ENCODE measurements around the gene CCDC167.

CCDC167 gene

DNA sequence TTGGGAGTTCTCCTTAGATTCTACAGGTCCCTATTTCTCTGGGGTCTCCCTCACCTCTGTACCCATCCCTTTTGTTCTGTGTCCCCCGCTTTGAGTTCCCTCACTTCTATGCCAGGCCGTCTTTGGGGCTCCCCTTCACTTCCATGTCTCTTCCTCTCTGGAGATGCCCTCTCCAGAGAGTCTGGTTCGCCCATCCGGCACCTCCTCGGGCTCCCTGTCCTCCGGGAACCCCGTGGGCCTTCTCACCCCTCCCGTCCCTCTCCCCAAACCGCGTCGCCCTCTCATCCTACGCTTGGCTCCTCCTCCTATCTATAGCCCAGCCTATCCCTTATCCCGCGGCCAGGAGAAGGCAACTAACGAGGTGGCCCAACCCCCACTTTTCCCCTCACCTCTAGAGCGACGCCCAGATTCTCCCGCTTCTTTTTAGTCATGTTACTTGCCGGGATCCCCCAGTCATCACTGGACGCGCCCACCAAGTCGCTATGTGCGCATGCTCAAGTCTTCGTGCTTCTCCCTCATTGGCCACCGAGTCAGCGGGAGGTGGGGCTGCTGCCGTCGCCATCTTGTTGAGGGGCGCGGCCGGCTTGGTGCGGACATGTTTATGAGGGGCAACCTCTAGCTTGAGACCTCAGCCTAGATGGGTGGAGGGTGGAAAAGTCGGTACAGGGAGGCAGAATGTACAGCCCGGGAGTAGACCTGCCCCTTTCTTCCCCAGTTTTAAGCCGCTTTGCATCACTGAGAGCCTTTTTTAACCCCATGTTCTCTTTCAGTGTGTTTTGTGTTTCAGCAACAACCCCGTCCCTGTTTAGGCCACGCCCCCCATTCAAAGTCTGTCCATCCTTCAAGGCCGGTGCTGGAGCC, at the start of gene CCDC167:
TSS of gene CCDC167 (minus strand) at position 461 of the 861 bp plus-strand sequence. CDS start at position 431, 30 bp downstream.
- peak; percentile 70 for ATAC-seq (ENCODE audit: low read depth)
- Mint-ChIP-seq H3K27me3 (no peaks in the 10 kb centered on the region), H3K36me3 (peaks cover 2% of the 10 kb centered on the region), H3K27ac (peak within 1 kb of the TSS; percentile 99), H3K4me1 (peaks cover 50% of the 10 kb centered on the region), H3K9me3 (no peaks in the 10 kb centered on the region), H3K4me3 (peak within 1 kb of the TSS; percentile 93)
- DNase-seq (ENCODE audit: low spot score in 2 of 2), result peak; percentile 86 to 94

DNA sequence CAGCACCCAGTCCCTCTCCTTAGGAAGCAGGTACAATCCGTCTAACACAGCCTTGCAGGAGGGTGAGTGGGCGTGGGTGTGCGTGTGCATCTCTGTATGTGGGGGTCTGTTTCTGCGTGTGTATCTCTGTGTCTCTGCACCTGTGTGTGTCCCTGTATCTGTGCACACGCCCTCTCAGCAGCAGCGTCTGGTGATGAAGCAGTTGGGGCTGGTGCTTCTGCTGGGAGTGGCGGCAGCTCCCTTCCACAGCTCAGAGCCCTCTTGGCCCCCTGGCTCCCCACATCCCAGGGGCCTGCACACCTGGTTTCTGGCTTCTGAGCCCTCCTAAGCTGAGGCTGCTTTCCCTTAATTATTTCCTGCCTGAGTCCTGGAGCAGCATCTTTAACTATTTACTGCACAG, 49.5 kb upstream of the CCDC167 start:
- H3K27ac Mint-ChIP-seq, result peak overlapping the region; percentile 86

DNA sequence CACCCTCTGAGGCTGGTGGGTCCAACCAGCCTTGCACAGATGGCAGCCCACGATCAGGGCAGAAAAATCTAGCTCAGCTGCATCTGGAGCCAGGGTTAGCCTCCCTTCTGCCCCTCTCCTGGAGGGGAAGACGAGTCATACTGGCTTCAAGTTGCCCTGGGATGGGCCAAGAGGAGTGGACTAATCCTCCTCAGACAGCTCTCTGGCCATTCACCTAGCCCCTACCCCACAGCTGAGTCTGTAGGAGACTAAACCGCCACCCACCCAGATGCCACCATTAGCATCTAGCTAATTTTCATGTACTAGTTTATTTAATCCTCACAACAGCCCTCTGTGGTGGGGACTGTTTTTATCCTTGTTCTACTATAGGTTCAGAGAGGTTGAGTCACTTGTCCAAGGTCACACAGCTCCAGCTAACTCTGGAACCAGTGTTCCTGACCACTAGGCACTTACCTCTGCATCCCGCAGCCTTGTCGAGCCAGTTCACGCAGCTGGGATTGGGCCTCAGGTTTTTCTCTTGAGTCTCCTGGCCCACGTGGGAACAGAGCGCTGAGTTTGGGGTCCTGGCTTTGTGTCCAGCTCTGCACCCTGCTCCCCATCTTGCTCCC, 48.5 kb upstream of the CCDC167 start:
- no peak overlapping the region for H3K4me3 Mint-ChIP-seq
- DNase-seq (ENCODE audit: low spot score in 2 of 2) (no peak), ATAC-seq (ENCODE audit: low read depth) (no peak)
- no peaks in the 10 kb centered on the region for H3K9me3 Mint-ChIP-seq
- no peaks in the 10 kb centered on the region for H3K27me3 Mint-ChIP-seq
- H3K4me1 Mint-ChIP-seq, result peaks cover 52% of the 10 kb centered on the region
- no peaks in the 10 kb centered on the region for H3K36me3 Mint-ChIP-seq
- peak overlapping the region; percentile 88 for H3K27ac Mint-ChIP-seq

More for the DNA sequence above, 49.5 kb upstream of the CCDC167 start:
- Mint-ChIP-seq H3K27me3 (no peaks in the 10 kb centered on the region), H3K9me3 (no peaks in the 10 kb centered on the region), H3K36me3 (no peaks in the 10 kb centered on the region), H3K4me1 (peaks cover 53% of the 10 kb centered on the region), H3K4me3 (peak overlapping the region; percentile 50)
- ATAC-seq (ENCODE audit: low read depth) (peak; percentile 18), DNase-seq (ENCODE audit: low spot score in 2 of 2) (no peak)

DNA sequence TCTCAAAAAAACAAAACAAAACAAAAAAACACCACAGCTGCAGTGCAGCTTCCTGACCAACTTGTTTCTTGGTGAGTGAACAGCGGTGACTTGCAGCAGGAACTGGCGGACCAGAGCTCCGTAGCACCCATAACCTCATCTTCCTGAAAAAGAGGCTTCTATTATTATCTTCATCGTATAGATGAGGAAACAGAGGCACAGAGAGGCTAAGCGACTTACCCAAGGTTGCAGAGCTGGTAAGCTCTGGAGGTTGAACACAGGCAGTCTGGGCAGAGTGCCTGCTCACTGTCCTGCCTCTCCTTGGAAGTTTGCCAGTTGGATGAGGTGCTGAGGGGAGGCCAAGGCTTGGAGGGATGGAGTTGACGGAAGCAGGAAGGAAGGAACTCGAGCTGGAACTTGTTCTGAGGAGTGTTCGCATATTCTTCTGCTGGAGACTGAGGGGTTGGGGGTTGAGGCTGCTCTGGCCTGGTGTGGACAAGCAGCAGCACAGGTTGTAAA, 47.9 kb upstream of the CCDC167 start:
- Mint-ChIP-seq H3K4me1 (peaks cover 54% of the 10 kb centered on the region), H3K36me3 (no peaks in the 10 kb centered on the region), H3K4me3 (peak overlapping the region; percentile 52), H3K27ac (peak overlapping the region; percentile 88), H3K9me3 (no peaks in the 10 kb centered on the region), H3K27me3 (no peaks in the 10 kb centered on the region)
- DNase-seq (ENCODE audit: low spot score in 2 of 2), result no peak
- peak; percentile 73 for ATAC-seq (ENCODE audit: low read depth)

DNA sequence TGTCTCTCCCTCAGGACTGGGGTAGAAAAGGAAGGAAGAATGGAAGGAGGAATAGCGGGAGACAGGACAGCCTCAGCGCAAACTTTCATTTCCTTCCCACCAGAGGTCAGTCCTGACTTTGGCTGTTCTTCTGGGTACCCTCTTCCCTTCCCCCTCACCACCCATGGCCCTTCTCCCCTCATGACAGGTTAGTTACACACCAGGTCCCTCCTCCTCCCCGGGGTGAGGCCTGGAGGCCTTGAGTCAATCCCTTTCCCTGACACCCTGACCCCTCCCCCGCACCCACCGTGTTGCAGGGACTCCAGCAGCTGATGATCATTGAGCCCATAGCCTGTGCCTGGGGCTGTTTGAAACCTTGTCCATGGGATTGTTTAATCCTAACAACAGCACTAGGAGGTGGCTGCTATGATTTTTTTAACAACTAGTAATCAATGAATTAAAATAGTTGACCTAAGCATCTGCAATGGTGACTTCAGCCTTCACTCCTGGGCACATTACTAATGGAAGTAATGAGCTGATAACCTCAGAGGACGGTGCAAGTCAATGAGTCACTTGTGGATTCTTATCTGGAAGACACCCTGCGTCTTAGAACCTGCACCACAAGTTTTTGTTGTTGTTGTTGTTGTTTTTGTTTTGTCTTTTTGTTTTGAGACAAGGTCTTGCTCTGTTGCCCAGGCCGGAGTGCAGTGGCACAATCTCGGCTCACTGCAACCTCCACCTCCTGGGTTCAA, 46.6 kb upstream of the CCDC167 start:
- DNase-seq (ENCODE audit: low spot score in 2 of 2), result no peak
- Mint-ChIP-seq H3K4me3 (no peak overlapping the region), H3K9me3 (no peaks in the 10 kb centered on the region), H3K36me3 (no peaks in the 10 kb centered on the region), H3K27me3 (no peaks in the 10 kb centered on the region), H3K27ac (peak overlapping the region; percentile 67), H3K4me1 (peaks cover 57% of the 10 kb centered on the region)
- no peak for ATAC-seq (ENCODE audit: low read depth)

DNA sequence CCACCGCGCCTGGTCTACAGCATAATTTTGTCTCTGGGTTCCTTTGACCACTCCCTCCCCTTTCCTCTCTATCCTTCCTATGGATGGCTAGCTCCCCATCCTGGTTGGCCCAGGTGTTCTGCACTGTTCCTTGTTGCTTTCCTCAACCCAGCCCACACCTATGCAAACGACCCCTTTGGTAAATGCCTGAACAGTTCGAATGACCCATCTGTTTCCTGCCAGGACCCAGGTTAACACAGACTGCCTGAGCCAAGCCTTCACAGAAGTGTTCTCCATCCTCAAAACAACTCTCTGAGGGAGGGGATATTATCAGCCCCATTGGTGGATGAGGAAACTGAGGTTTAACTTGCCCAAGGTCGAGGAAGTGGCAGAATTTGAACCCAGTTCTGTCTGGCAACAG, 44.8 kb upstream of the CCDC167 start:
- no peak for DNase-seq (ENCODE audit: low spot score in 2 of 2)
- H3K9me3 Mint-ChIP-seq, result no peaks in the 10 kb centered on the region
- H3K4me3 Mint-ChIP-seq, result peak overlapping the region; percentile 43
- ATAC-seq (ENCODE audit: low read depth), result peak; percentile 51
- H3K36me3 Mint-ChIP-seq, result no peaks in the 10 kb centered on the region
- H3K27ac Mint-ChIP-seq, result peak overlapping the region; percentile 75
- H3K27me3 Mint-ChIP-seq, result no peaks in the 10 kb centered on the region
- peaks cover 54% of the 10 kb centered on the region for H3K4me1 Mint-ChIP-seq

DNA sequence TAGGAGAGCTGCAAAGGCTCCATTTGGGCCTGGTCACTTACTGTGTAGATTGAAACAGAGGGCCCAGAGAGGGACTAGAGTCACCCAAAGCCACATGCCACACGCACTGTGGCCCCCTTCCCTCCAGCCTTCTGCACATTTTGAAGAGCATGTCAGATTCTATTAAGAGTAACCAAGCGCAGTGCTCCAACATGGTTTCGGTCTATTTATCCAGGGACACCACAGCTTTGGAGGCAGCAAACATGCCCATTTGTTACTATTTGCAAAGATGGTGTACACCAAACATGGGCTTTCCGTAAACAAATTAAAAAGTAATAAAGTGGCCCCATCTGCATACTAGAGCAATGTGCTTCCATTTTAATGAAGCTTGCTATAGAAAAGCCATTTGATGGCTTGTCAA, 43.7 kb upstream of the CCDC167 start:
- H3K36me3 Mint-ChIP-seq, result no peaks in the 10 kb centered on the region
- peaks cover 48% of the 10 kb centered on the region for H3K4me1 Mint-ChIP-seq
- H3K27me3 Mint-ChIP-seq, result no peaks in the 10 kb centered on the region
- no peak overlapping the region for H3K4me3 Mint-ChIP-seq
- no peak for ATAC-seq (ENCODE audit: low read depth)
- H3K27ac Mint-ChIP-seq, result no peak overlapping the region
- no peaks in the 10 kb centered on the region for H3K9me3 Mint-ChIP-seq
- DNase-seq (ENCODE audit: low spot score in 2 of 2), result no peak

DNA sequence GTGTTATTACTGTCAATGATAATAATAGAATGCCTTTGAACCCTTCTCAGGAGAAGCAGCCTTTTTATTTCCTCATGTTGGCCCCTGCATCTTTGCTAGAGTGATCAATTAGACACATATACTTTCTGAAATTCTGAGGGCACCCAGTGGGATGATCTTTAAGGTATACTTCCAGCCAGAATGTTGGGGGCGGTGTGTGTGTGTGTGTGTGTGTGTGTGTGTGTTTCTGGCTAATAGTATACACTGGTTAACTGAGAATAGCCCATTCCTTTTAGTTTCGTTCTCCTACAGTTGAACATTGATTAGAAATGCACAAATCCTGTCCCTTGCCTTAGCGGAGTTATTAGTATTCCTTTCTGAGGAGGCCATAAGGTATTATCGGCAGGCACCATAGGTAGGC, 41.7 kb upstream of the CCDC167 start:
- Mint-ChIP-seq H3K27ac (peak overlapping the region; percentile 55), H3K36me3 (no peaks in the 10 kb centered on the region), H3K4me3 (no peak overlapping the region), H3K4me1 (peaks cover 42% of the 10 kb centered on the region), H3K27me3 (no peaks in the 10 kb centered on the region), H3K9me3 (no peaks in the 10 kb centered on the region)
- ATAC-seq (ENCODE audit: low read depth), result no peak
- no peak for DNase-seq (ENCODE audit: low spot score in 2 of 2)

DNA sequence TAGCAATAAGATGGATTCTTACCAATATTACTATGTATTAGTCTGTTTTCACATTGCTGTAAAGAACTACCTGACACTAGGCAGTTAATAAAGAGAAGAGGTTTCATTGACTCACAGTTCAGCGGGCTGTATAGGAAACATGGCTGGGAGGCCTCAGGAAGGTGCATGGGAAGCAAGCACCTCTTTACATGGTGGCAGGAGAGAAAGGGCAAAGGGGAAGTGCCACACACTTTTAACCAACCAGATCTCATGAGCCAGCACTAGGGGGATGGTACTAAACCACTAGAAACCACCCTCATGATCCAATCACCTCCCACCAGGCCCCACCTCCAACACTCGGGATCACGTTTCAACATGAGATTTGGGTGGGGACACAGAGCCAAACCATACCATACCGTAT, 40.7 kb upstream of the CCDC167 start:
- Mint-ChIP-seq H3K9me3 (no peaks in the 10 kb centered on the region), H3K36me3 (no peaks in the 10 kb centered on the region), H3K27ac (peak overlapping the region; percentile 74), H3K4me3 (no peak overlapping the region), H3K4me1 (peaks cover 37% of the 10 kb centered on the region), H3K27me3 (no peaks in the 10 kb centered on the region)
- DNase-seq (ENCODE audit: low spot score in 2 of 2), result no peak
- ATAC-seq (ENCODE audit: low read depth), result no peak

DNA sequence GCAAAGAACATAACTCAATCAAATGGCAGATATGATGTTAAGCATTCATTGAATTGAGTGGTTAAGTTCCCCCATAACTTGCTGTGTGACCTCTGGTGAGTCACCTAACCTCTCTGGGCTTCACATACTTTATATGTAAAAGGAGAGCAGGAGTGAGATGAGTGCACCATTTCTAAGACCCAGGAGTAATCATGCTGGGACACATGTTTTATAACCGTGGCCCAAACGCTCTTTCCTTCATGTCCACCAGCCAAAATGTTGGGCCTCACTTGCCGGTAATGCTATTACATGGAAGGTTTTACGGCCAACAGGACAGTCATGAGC, 40.3 kb upstream of the CCDC167 start:
- H3K9me3 Mint-ChIP-seq, result no peaks in the 10 kb centered on the region
- no peaks in the 10 kb centered on the region for H3K27me3 Mint-ChIP-seq
- peak overlapping the region; percentile 74 for H3K27ac Mint-ChIP-seq
- H3K4me1 Mint-ChIP-seq, result peaks cover 34% of the 10 kb centered on the region
- DNase-seq (ENCODE audit: low spot score in 2 of 2) (no peak), ATAC-seq (ENCODE audit: low read depth) (no peak)
- no peak overlapping the region for H3K4me3 Mint-ChIP-seq
- H3K36me3 Mint-ChIP-seq, result no peaks in the 10 kb centered on the region

DNA sequence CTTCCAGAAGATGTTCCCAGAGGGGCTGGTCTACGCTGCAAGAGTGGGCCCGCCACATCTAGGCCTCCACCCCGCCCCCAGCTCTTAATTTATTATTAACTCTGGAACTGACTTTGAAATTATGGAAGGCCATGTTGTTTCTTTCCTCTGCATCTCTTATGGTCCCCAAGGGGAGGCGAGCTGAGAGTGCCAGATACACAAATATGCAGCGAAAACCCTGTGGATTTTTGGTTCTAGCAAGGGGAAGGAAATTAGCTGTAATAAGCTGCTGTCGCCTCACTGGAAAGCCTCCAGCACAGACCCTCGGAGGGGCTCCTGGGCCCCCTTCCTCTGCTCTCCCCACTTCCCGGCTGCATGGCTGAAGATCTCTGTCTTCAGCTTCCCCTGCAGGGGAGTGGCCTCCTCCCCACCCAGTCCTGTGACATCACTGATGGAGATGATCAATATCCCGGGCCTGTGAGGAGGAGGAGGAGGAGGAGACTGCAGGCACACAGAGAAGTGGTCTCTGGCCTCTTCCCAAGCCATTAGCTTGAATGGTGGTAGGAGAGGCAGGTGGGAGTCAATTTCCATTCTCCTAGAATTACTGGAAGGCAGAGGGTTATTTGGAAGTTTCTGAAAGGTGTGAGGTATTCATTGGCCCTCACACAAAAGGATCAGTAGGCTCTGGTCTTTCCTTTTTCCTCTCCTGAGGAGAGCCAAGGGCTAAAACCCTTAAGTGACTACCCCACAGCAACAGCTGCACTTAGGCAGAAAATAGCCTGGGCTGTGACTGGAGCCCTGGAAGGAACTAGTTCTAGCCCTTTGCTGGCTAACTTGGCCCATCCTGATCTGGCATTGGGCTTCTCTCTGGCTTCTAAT, 39.7 kb upstream of the CCDC167 start:
- Mint-ChIP-seq H3K9me3 (no peaks in the 10 kb centered on the region), H3K4me3 (no peak overlapping the region), H3K27me3 (no peaks in the 10 kb centered on the region), H3K27ac (peak overlapping the region; percentile 74), H3K4me1 (peaks cover 28% of the 10 kb centered on the region), H3K36me3 (no peaks in the 10 kb centered on the region)
- DNase-seq (ENCODE audit: low spot score in 2 of 2) (no peak), ATAC-seq (ENCODE audit: low read depth) (no peak)

DNA sequence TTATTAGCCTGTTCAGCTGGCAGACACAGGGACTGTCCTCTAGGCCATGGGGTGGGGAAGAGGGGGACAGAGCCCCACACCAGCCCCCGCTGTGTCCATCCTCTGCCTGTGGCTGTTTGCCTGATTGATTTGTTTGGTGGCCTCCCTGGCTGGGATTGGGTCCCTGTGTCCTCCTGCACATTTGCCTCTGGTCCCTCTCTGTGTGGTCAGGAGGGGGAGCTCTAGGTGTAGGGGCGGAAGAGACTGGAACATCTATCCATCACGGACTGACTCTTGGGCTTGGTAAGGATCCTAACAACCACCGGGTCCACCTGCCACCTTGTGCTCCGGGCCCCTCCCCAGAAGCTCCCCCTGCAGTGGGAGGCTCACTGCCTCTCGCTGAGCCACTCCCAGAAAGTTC, 38.4 kb upstream of the CCDC167 start:
- H3K27me3 Mint-ChIP-seq, result no peaks in the 10 kb centered on the region
- no peaks in the 10 kb centered on the region for H3K9me3 Mint-ChIP-seq
- H3K36me3 Mint-ChIP-seq, result no peaks in the 10 kb centered on the region
- peaks cover 19% of the 10 kb centered on the region for H3K4me1 Mint-ChIP-seq
- ATAC-seq (ENCODE audit: low read depth), result no peak
- DNase-seq (ENCODE audit: low spot score in 2 of 2), result no peak
- H3K27ac Mint-ChIP-seq, result peak overlapping the region; percentile 58
- H3K4me3 Mint-ChIP-seq, result no peak overlapping the region

DNA sequence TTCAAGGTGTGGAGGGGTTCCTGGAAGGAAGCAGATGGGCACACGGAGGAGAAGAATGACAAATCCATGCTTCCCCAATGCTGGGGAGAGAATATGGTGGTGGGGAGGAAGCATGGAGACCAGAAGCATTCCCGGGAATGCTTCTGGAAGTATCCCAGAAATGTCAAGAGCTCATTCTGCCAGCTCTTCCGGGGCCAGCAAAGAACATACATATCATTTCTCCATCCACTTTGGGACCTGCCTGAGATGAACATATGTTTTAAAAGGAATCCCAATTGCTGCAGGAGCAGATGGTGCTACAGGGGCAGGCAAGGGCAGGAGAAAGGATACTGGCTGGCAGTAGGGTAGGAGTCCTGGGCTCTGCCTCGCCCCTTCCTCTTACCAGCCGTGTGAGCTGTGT, 37.9 kb upstream of the CCDC167 start:
- Mint-ChIP-seq H3K4me1 (peaks cover 17% of the 10 kb centered on the region), H3K27me3 (peaks cover 1% of the 10 kb centered on the region), H3K27ac (peak overlapping the region; percentile 58), H3K36me3 (no peaks in the 10 kb centered on the region), H3K9me3 (no peaks in the 10 kb centered on the region), H3K4me3 (no peak overlapping the region)
- DNase-seq (ENCODE audit: low spot score in 2 of 2) (no peak), ATAC-seq (ENCODE audit: low read depth) (no peak)
